AG04449 (cell line): ENCODE measurements around the gene BAZ1A.
"Not testable (repeated sequence)": the region's sequence is repeated elsewhere in the genome, so short reads cannot be mapped to it uniquely, and the experiment has no call there.

Experiments used
- CTCF ChIA-PET: fragments of 350-600 bp; formaldehyde crosslinking; extraction: SDS; loops from one replicate; lab custom pipeline; 2021; ENCODE audit warnings: antibody characterized with exemption; lab: Yijun Ruan, JAX
- POLR2A ChIA-PET: fragments of 400-600, 350-600 bp; formaldehyde crosslinking; extraction: SDS; loops from one replicate; lab custom pipeline; 2020; ENCODE audit warnings: antibody characterized with exemption, inconsistent platforms; lab: Yijun Ruan, JAX
- DNase-seq: peaks from one replicate; pipeline ENCODE4 v3.0.0-alpha.2; 2010; ENCODE audit warnings: low read depth, low spot score
- H3K4me3 ChIP-seq: 2 replicates; pipeline ENCODE4 v1.5.1; 2011; ENCODE audit warnings: low read depth, mild to moderate bottlenecking, control low read depth, low read length
- CTCF ChIP-seq: IDR thresholded peaks from one replicate; pipeline ENCODE4 v1.5.1; 2011; ENCODE audit warnings: mild to moderate bottlenecking, moderate library complexity, low read length, control low read depth, inconsistent platforms; ENCODE audit not compliant: insufficient read depth; ENCODE audit errors: missing control alignments

BAZ1A gene

GRCh38 chr14:34750670-34751069 is 124.5 kb downstream of the BAZ1A start:
- ChIA-PET CTCF (interaction anchor here (2.4 to 2.5 kb wide), 2 partner anchors 28 to 79 kb away, joined by 13 to 17 read pairs; no protein-coding TSS in a partner anchor), POLR2A (interaction anchor here (0.7 kb wide), 1 partner anchor 125 kb away, joined by 3 read pairs; the partner anchor contains the start of gene BAZ1A)
- DNase-seq, result peak; percentile 44
- no peak for TF ChIP-seq CTCF
- H3K4me3 ChIP-seq, result no peak overlapping the region

- TF ChIP-seq CTCF, result no peak
- ChIA-PET CTCF (interaction anchor here (0.9 to 2.5 kb wide), 4 partner anchors 15 to 78 kb away, joined by 3 to 17 read pairs (median 8); no protein-coding TSS in a partner anchor), POLR2A (interaction anchor here (0.7 kb wide), 1 partner anchor 125 kb away, joined by 3 read pairs; the partner anchor contains the start of gene BAZ1A)
- no peak for DNase-seq
- H3K4me3 ChIP-seq, result no peak overlapping the region
Observed at GRCh38 chr14:34750233-34750632, 124.9 kb downstream of the BAZ1A start.

GRCh38 chr14:34749408-34749807 is 125.8 kb downstream of the BAZ1A start:
- POLR2A ChIA-PET, result no interaction called here
- TF ChIP-seq CTCF, result no peak

GRCh38 chr14:34742270-34743115 is 132.7 kb downstream of the BAZ1A start:
- DNase-seq, result no peak
- TF ChIP-seq CTCF, result no peak
- ChIA-PET CTCF (interaction anchor here (1.2 to 1.7 kb wide), 3 partner anchors 9 to 20 kb away, joined by 5 read pairs; no protein-coding TSS in a partner anchor), POLR2A (no interaction called here)
- no peak overlapping the region for H3K4me3 ChIP-seq

More at GRCh38 chr14:34749408-34749807, 125.8 kb downstream of the BAZ1A start:
- H3K4me3 ChIP-seq, result no peak overlapping the region
- CTCF ChIA-PET, result interaction anchor here (0.6 to 2.5 kb wide), 7 partner anchors 11 to 126 kb away, joined by 3 to 17 read pairs (median 3); partner anchors contain the start of gene BAZ1A
- DNase-seq, result no peak

DNA sequence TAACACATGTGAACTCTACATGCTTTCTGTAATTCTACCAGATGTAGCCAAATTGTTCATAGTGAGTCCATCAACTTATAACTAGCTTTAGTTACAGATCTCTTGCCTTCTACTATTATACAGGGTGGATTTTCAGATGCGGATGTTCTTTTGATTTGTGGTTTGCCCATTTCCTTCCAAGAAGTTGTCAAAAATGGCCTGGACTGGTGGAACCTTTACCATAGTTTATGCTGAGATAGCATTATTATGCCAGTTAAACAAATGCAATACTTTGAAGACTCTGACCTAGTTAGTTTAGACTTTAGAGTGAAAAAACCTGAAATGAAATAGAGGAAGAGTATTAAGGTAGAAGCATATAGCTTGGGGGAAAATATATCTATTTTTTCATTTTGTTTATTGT is 133.3 kb downstream of the BAZ1A start:
- H3K4me3 ChIP-seq, result no peak overlapping the region
- POLR2A ChIA-PET, result no interaction called here
- TF ChIP-seq CTCF, result no peak
- CTCF ChIA-PET, result interaction anchor here (1.4 to 1.9 kb wide), 3 partner anchors 12 to 19 kb away, joined by 5 read pairs; no protein-coding TSS in a partner anchor
- no peak for DNase-seq

DNA sequence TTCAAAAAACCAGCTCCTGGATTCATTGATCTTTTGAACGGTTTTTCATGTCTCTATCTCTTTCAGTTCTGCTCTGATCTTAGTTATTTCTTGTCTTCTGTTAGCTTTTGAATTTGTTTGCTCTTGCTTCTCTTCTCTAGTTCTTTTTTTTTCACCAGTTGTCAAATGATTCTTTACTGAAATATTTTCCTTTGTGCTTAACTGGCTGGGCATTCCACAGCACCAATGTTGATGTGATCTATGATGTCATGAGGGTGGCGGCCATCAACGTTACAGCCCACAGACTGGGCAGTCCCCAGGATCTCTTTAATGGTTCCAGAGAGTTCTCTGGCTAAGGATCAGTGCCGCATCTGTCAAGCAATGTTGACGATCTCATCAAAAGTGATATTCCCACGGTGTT is 135.0 kb downstream of the BAZ1A start:
- DNase-seq, POLR2A ChIA-PET, H3K4me3 ChIP-seq: not testable (repeated sequence)
- CTCF ChIA-PET, result interaction anchor here (1.9 kb wide), 1 partner anchor 17 kb away, joined by 5 read pairs; no protein-coding TSS in a partner anchor

DNA sequence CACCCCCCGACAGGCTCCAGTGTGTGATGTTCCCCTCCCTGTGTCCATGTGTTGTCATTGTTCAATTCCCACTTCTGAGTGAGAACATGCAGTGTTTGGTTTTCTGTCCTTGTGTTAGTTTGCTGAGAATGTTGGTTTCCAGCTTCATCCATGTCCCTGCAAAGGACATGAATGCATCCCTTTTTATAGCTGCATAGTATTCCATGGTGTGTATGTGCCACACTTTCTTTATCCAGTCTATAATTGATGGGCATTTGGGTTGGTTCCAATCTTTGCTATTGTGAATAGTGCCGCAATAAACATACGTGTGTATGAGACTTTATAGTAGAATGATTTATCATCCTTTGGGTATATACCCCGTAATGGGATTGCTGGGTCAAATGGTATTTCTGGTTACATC is 138.1 kb downstream of the BAZ1A start:
- CTCF ChIA-PET, H3K4me3 ChIP-seq, DNase-seq, POLR2A ChIA-PET: not testable (repeated sequence)
